RWPE2 (cell line): ENCODE results near the gene STEAP4.

Experiments used
- ATAC-seq: fragments of 200-7000 bp; cut with Tn5 transposase; 3 replicates; pipeline ENCODE4 v1.9.1; 2021; ENCODE audit warnings: low read depth
- DNase-seq: peaks from one replicate; pipeline ENCODE4 v3.0.0-alpha.2; 2020; ENCODE audit warnings: low spot score
- H3K27ac ChIP-seq: fragments of 450-650 bp; 2 replicates; pipeline ENCODE4 v1.5.1; 2017; ENCODE audit warnings: mild to moderate bottlenecking; ENCODE audit not compliant: poor library complexity, severe bottlenecking
- H3K27me3 ChIP-seq: fragments of 250-450 bp; sonication (Bioruptor Pico); 2 replicates; pipeline ENCODE4 v1.5.1; 2021; ENCODE audit warnings: mild to moderate bottlenecking, moderate library complexity; ENCODE audit not compliant: insufficient read depth, poor library complexity, severe bottlenecking
- H3K36me3 ChIP-seq: fragments of 250-450 bp; sonication (Bioruptor Pico); 2 replicates; pipeline ENCODE4 v1.5.1; 2020; ENCODE audit warnings: low read depth, mild to moderate bottlenecking, moderate library complexity
- H3K4me1 ChIP-seq: fragments of 250-450 bp; sonication (Bioruptor Pico); 2 replicates; pipeline ENCODE4 v1.5.1; 2021; ENCODE audit warnings: mild to moderate bottlenecking, moderate library complexity; ENCODE audit not compliant: insufficient read depth, poor library complexity, severe bottlenecking
- H3K4me3 ChIP-seq: fragments of 250-450 bp; sonication (Bioruptor Pico); 2 replicates; pipeline ENCODE4 v1.5.1; 2021; ENCODE audit warnings: mild to moderate bottlenecking, moderate library complexity; ENCODE audit not compliant: severe bottlenecking
- H3K9me3 ChIP-seq: fragments of 250-450 bp; sonication (Bioruptor Pico); 2 replicates; pipeline ENCODE4 v1.5.1; 2021; ENCODE audit warnings: mild to moderate bottlenecking, moderate library complexity; ENCODE audit not compliant: severe bottlenecking
- TF ChIP-seq, protein P1 (sequence below): fragments of 450-650 bp; IDR thresholded peaks from one replicate; pipeline ENCODE4 v1.5.1; 2017; ENCODE audit warnings: mild to moderate bottlenecking, moderate library complexity; ENCODE audit not compliant: poor library complexity, severe bottlenecking

Gene STEAP4

GRCh38 chr7:88310956-88311674 lies 4.4 kb upstream of the STEAP4 start:
- Histone ChIP-seq H3K4me3 (no peak overlapping the region), H3K27ac (no peak overlapping the region), H3K36me3 (no peaks in the 10 kb centered on the region), H3K4me1 (peaks cover 12% of the 10 kb centered on the region), H3K27me3 (no peaks in the 10 kb centered on the region), H3K9me3 (no peaks in the 10 kb centered on the region)
- DNase-seq (no peak), ATAC-seq (no peak)
- TF ChIP-seq, protein P1, sequence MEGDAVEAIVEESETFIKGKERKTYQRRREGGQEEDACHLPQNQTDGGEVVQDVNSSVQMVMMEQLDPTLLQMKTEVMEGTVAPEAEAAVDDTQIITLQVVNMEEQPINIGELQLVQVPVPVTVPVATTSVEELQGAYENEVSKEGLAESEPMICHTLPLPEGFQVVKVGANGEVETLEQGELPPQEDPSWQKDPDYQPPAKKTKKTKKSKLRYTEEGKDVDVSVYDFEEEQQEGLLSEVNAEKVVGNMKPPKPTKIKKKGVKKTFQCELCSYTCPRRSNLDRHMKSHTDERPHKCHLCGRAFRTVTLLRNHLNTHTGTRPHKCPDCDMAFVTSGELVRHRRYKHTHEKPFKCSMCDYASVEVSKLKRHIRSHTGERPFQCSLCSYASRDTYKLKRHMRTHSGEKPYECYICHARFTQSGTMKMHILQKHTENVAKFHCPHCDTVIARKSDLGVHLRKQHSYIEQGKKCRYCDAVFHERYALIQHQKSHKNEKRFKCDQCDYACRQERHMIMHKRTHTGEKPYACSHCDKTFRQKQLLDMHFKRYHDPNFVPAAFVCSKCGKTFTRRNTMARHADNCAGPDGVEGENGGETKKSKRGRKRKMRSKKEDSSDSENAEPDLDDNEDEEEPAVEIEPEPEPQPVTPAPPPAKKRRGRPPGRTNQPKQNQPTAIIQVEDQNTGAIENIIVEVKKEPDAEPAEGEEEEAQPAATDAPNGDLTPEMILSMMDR: no peak

DNA sequence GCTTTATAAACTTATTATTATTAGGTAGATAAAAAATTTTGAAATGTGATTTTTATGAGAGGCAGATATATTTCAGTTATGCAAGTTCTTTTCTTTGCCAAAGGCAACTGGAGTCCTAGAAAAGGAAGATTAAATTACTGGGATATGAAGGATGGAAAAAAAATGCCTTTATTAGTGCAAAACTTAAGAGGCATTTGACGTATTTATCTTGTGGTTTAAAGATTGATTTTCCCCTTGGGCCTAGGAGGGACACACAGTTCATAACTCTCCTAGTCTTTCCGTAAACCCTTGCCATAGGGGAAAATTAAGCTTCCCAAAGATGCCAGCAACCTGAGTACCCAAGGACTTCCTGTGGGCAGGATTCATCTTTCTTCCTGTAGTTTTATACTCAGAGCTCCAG lies 3.1 kb upstream of the STEAP4 start:
- TF ChIP-seq, protein P1: no peak
- no peak for ATAC-seq
- Histone ChIP-seq H3K4me3 (no peak overlapping the region), H3K9me3 (no peaks in the 10 kb centered on the region), H3K27me3 (no peaks in the 10 kb centered on the region), H3K36me3 (no peaks in the 10 kb centered on the region), H3K4me1 (peaks cover 12% of the 10 kb centered on the region), H3K27ac (no peak overlapping the region)
- no peak for DNase-seq

DNA sequence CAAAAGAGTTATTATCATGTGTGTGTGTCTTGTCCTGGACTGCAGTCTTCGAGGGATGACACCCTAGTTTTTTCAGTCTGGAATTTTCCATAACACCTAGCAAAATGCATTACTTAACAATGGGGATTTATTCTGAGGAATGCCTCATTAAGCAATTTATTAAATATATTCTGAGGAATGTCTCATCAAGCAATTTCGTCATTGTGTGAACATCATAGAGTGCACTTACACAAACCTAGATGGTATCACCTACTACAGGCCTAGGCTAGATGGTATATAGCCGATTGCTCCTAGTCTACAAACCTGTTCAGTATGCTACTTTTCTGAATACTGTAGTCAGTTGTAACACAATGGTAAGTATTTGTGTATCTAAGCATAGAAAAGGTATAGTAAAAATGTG lies 1.1 kb upstream of the STEAP4 start:
- ATAC-seq (no peak), DNase-seq (no peak)
- TF ChIP-seq, protein P1: no peak
- no peak overlapping the region for H3K27ac ChIP-seq
- no peaks in the 10 kb centered on the region for H3K27me3 ChIP-seq
- H3K9me3 ChIP-seq: no peaks in the 10 kb centered on the region
- no peak overlapping the region for H3K4me3 ChIP-seq
- no peaks in the 10 kb centered on the region for H3K36me3 ChIP-seq
- H3K4me1 ChIP-seq: peaks cover 12% of the 10 kb centered on the region

- peaks cover 8% of the 10 kb centered on the region for H3K4me1 ChIP-seq
- no peak overlapping the region for H3K4me3 ChIP-seq
- DNase-seq (no peak), ATAC-seq (no peak)
- no peaks in the 10 kb centered on the region for H3K9me3 ChIP-seq
- no peaks in the 10 kb centered on the region for H3K36me3 ChIP-seq
- no peak overlapping the region for H3K27ac ChIP-seq
- no peaks in the 10 kb centered on the region for H3K27me3 ChIP-seq
- TF ChIP-seq, protein P1: no peak
Observed at GRCh38 chr7:88307412-88307811, 718 bp upstream of the STEAP4 start.

GRCh38 chr7:88305044-88305443 lies 1.6 kb downstream of the STEAP4 start:
- no peak for ATAC-seq
- no peak for DNase-seq
- no peak overlapping the region for H3K4me3 ChIP-seq
- TF ChIP-seq, protein P1: no peak
- no peaks in the 10 kb centered on the region for H3K9me3 ChIP-seq
- no peaks in the 10 kb centered on the region for H3K27me3 ChIP-seq
- no peaks in the 10 kb centered on the region for H3K4me1 ChIP-seq
- H3K27ac ChIP-seq: no peak overlapping the region
- no peaks in the 10 kb centered on the region for H3K36me3 ChIP-seq
